GM23248 (cell line): ENCODE data around the gene ZNF180.

Source experiments
- EZH2 ChIP-seq: fragments of 200-600 bp; sonication (generic); IDR thresholded peaks from 2 replicates; pipeline ENCODE4 v1.6.1; 2018; ENCODE audit warnings: antibody characterized with exemption, mild to moderate bottlenecking; ENCODE audit not compliant: insufficient read depth, poor library complexity, severe bottlenecking
- EZH2phosphoT487 ChIP-seq: fragments of 200-600 bp; sonication (generic); IDR thresholded peaks from 2 replicates; pipeline ENCODE4 v1.6.1; 2018; ENCODE audit warnings: antibody characterized with exemption, moderate library complexity, mild to moderate bottlenecking, low read depth; ENCODE audit not compliant: insufficient read depth

GRCh38 chr19:44455100-44455499 is 45.2 kb downstream of the ZNF180 start:
- TF ChIP-seq EZH2 (no peak), EZH2phosphoT487 (no peak)
